LoVo (cell line): Measurements from ENCODE around the gene TMEM255B.
"Not testable (repeated sequence)": the region's sequence is repeated elsewhere in the genome, so short reads cannot be mapped to it uniquely, and the experiment has no call there.

Source experiments
- DNase-seq: peaks from one replicate; pipeline ENCODE4 v3.0.0-alpha.2; 2016; ENCODE audit warnings: low spot score

The TMEM255B gene

GRCh38 chr13:113817860-113818691, 59.0 kb downstream of the TMEM255B start:
- DNase-seq = no peak

GRCh38 chr13:113818700-113819295, 59.8 kb downstream of the TMEM255B start:
- no peak for DNase-seq

DNA sequence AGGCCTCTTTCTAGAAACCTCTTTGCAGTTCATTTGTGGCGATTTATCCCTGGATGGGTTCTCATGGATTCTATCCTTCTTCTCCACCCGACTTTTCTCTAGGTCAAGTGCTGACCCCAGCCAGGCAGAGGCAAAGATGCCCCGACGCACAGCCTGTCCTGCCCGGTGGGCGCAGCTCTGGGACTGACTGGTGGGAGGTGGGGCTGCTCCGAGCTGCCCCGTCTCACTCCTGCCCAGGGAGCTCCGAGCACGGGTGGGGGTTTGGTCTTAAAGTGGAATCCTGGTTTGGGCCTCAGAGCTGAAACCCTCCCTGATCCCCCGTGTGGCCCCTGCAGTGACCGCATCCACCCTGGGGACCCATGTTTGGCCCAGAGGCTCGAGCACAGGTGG, 60.3 kb downstream of the TMEM255B start:
- DNase-seq = no peak

DNA sequence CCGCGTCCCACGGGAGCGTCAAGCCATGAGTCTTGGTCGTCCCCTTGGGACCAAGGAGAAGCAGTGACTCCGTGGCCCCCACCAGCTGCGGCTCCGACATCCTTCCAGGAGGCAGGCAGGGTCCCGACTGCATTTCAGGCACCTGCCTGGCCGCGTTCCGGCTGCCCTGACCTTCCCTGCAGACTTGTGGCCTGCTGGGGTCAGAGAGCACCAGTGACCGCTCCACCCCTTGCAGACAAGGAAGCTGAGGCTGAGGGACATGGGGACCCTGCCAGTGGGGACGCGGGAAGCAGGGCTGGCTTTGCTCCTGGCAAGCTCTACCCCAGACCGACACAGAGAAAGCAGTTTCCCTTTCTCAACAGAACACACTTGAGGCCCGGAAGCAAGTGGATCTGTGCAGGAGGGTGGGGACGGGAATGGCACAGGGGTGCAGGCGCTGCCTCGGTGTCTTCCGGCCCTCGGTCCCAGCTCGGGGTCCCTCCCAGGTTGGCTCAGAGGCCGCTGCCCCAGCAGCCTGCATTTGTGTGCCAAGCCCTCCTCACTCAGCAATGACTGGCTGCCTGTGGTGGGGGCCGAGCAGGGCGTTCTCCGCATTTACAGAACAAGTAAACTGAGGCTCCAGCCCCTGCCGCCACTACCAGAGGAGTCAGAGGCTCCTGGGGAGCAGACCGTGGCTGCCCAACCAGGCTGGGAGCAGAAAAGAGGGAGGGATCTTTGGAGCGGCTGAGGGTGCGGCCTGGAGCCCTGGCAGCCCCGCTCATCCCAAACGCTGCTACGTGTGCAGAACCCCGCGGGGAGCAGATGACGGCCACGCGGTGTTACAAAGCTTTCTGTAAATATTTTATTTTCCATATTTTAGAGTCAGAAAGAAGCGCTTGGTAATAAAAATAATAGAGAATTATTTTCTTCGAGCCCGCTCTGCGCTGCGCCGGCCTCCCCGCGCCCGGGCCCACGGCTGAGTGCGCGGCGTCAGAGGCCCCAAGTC, 61.0 kb downstream of the TMEM255B start:
- no peak for DNase-seq

- no peak for DNase-seq
Measured at GRCh38 chr13:113820813-113821651, 62.0 kb downstream of the TMEM255B start.

DNA sequence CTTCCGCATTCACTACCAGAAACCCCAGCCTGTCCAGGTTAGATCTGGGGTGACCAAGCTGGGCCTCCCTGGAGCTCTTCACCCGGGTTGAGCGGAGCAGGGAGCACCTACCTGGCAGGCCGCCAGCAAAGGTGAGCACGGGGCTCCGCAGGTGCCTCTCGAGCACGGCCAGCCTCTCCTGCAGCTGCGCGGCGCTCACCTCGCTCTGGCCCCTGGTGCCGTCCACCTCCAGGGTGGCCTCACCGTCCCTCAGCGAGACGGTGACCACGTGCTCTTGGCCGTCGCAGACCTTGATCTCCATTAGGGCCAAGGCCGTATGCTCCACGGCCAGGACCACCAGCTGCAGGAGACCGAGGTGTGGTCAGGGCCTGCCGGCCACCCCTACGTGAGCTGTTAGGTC, 62.8 kb downstream of the TMEM255B start:
- no peak for DNase-seq

GRCh38 chr13:113822266-113822665, 63.2 kb downstream of the TMEM255B start:
- DNase-seq = no peak

DNA sequence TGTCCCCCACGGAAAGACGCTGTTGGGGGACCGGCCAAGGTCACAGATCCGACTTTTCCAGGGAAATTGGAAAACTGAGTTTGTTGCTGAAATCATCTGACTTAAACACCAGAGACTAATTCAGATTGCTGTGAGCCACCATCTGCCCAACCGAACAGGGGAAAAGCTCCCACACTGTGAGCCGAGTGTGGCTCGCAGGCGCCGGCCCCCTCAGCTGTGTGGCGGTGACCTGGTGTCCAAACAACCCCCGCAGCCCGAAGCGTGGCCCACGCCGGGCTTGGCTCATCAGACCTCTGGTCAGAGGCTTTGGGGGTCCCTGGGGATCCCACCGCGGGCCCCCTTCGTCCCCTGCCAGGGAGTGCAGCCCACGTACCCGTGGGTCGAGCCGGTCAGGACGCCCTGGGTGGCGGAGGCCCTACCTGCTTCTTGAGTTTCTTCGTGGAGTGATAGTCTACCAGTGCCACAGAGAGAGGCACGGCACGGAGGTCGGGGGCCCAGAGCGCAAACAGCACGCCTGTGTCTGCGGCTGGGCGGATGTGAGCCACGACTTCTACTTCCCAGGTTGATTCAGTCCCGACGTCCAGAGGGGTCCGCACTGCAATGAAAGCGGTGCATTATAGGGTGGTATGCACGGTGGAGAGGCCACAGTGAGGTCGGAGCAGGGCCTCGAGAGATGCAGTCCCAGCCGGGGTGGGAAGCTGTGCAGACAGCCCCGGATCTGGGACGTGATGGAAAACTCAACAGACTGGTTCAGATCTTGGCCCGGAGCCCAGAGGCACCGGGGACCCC, 64.1 kb downstream of the TMEM255B start:
- DNase-seq = no peak

DNA sequence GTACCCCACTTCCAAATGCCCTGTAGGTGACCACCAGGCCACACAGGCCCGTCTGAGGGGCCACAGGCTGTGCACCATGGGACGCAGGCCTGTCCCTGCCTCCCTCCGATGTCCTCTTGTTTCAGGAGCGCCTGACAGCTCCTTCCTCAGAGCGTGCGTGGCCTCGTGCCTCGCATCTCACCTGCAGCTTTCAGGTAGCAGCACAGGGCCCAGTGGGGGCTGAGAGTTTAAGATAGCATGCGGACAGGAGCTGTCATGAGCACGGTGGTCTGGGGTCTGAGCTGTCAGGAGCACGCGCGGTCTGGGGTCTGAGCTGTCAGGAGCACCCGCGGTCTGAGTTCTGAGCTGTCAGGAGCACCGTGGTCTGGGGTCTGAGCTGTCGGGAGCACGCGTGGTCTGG, 64.7 kb downstream of the TMEM255B start:
- no peak for DNase-seq

DNA sequence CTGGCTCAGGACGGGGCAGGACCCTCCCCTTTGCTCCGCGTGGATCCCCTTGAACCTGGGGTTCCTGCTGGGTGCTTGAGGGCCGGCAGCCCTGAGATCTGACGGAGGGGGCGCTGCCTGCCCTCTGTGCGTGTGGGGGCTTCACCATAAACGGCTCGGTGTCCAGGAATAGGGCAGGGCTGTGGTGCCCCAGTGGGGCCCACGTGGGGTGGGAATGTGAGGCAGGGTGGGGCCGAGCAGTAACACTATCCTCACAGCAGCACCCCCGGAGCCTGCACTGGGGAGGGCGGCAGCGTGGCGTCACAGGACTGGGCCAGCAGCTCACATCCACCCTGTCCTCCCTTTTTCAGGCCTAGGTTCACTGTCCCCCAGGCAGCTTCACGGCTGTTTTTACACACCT, 66.8 kb downstream of the TMEM255B start:
- DNase-seq = no peak

GRCh38 chr13:113826446-113826845, 67.4 kb downstream of the TMEM255B start:
- DNase-seq = not testable (repeated sequence)

DNA sequence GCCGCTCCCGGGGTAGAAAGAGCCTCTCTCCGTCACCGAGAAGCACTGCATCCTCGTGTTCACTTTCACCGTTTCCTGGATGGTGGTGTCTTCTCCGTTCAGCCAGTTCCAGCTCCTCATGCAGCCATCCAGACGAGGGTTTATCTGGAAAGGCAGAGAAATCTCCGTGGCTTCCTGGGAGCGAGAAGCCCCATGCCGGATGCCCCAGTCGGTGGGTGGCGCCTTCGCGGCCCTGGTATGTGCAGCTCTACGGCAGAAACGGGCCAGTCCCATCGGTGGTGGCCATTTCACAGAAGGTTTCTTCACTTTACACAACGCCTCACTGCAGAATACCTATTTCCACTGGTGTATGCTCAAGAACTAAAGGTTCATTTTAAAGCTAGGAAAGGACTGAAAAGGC, 68.0 kb downstream of the TMEM255B start:
- DNase-seq = no peak

DNA sequence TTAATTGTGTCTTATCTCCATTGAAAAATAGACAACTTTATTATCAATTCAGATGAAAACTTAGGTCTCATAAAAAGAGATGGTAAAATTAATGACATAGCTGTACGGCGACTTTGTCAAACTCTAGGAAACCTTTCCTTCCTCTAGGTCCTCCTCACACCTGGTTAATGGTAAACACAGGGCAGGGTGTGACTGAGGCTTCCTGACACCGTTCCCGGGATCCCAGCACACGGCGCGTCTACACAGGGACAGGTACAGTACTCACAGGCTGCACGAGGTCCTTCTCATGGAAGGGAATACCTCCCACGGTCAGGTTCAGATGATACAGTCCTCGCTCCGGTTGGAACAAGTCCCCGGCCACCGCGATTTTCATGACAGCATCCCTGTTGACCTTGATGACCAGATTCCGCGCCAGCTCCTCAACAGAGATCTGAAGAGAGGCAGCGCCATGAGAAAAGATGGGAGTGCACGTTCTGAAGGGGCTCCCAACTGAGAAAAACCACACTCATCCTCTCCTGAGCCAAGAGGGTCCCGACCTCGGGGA, 69.3 kb downstream of the TMEM255B start:
- DNase-seq = no peak

DNA sequence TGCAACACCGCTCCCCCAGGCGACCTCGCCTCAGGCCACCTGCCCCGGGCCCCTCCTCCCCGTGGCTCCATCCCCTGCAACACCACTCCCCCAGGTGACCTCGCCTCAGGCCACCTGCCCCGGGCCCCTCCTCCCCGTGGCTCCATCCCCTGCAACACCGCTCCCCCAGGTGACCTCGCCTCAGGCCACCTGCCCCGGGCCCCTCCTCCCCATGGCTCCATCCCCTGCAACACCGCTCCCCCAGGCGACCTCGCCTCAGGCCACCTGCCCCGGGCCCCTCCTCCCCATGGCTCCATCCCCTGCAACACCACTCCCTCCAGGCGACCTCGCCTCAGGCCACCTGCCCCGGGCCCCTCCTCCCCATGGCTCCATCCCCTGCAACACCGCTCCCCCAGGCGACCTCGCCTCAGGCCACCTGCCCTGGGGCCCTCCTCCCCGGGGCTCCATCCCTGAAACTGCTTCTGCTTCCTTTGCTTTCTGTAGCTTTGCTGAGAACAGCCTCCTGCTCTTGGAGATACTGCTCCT, 71.5 kb downstream of the TMEM255B start:
- DNase-seq = not testable (repeated sequence)

GRCh38 chr13:113831061-113831460, 72.0 kb downstream of the TMEM255B start:
- no peak for DNase-seq

GRCh38 chr13:113832205-113832604, 73.2 kb downstream of the TMEM255B start:
- no peak for DNase-seq

- no peak for DNase-seq
Measured at GRCh38 chr13:113832631-113833030, 73.6 kb downstream of the TMEM255B start.

DNA sequence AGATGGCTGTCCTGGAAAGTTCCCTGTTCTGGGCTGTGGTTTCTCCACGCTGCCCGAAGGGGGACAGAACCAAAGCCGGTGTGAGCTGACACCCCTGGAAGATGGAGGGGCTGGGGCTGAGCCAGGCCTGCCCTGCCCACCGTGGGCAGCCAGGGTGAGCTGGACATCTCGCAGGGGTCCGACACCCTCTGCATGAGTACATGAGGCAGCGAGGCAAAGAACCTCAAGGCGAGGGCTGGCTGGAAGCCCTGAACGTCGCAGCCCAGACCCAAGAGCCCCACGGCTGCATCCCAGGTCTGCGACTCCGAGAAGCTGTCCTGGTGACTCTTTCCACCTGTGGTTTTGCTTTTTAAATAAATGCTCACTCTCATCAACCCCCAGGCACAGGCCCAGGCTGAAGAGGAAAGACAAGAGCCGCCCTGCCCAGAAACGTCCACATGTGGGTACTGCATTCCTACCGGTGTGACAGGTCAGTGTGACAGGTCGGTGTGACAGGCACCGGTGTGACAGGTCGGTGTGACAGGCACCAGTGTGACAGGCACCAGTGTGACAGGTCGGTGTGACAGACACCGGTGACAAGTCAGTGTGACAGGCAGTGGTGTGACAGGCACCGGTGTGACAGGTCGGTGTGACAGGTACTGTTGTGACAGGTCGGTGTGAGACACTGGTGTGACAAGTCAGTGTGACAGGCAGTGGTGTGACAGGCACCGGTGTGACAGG, 74.2 kb downstream of the TMEM255B start:
- DNase-seq = no peak

- not testable (repeated sequence) for DNase-seq
Measured at GRCh38 chr13:113834006-113834405, 75.0 kb downstream of the TMEM255B start.
